Endothelial cell (in vitro differentiated cells): Measurements from ENCODE around the gene PTPRM. TPM values are rescaled to one million over a fixed set of nuclear protein-coding genes. Genes with fewer than 3 reads are reported as not detected.

Source experiments
- DNase-seq: peaks from one replicate; pipeline ENCODE4 v3.0.0; 2021; ENCODE audit warnings: low spot score
- H3K27ac Mint-ChIP-seq: one replicate; pipeline ENCODE4 v1.8.0; 2021; ENCODE audit warnings: mixed read lengths, inconsistent platforms; ENCODE audit not compliant: unreplicated experiment
- H3K27me3 Mint-ChIP-seq: one replicate; pipeline ENCODE4 v1.8.0; 2021; ENCODE audit warnings: mild to moderate bottlenecking, moderate library complexity, mixed read lengths, inconsistent platforms; ENCODE audit not compliant: unreplicated experiment
- H3K36me3 Mint-ChIP-seq: one replicate; pipeline ENCODE4 v1.8.0; 2021; ENCODE audit warnings: mild to moderate bottlenecking, low read depth, mixed read lengths, inconsistent platforms; ENCODE audit not compliant: unreplicated experiment
- H3K4me1 Mint-ChIP-seq: one replicate; pipeline ENCODE4 v1.8.0; 2021; ENCODE audit warnings: mild to moderate bottlenecking, mixed read lengths, inconsistent platforms; ENCODE audit not compliant: unreplicated experiment
- H3K4me3 Mint-ChIP-seq: one replicate; pipeline ENCODE4 v1.8.0; 2021; ENCODE audit warnings: mild to moderate bottlenecking, mixed read lengths, inconsistent platforms; ENCODE audit not compliant: unreplicated experiment
- H3K9me3 Mint-ChIP-seq: one replicate; pipeline ENCODE4 v1.8.0; 2021; ENCODE audit warnings: mixed read lengths, inconsistent platforms; ENCODE audit not compliant: unreplicated experiment
- CTCF ChIP-seq: fragments of 200-600 bp; sonication (generic); IDR thresholded peaks from one replicate; pipeline ENCODE4 v1.5.0; 2021; ENCODE audit warnings: antibody characterized with exemption; ENCODE audit not compliant: unreplicated experiment
- total RNA-seq: library from RNA; stranded (reverse); fragmentation: NEBNext Ultra II Directional; extraction: Animal tissue kit (Norgen Biotek cat#: 25700); gene quantifications from one replicate; pipeline ENCODE4 v1.2.1, GENCODE V29; 2021; ENCODE audit not compliant: unreplicated experiment

PTPRM gene
- total RNA-seq, 1 donor from 2014 or later = 284 TPM

- DNase-seq = no peak
- H3K27me3 Mint-ChIP-seq = peaks cover 2% of the 10 kb centered on the region
- no peak overlapping the region for H3K4me3 Mint-ChIP-seq
Observed at GRCh38 chr18:7727361-7728076, 160.4 kb downstream of the PTPRM start.

GRCh38 chr18:7728297-7728696, 161.2 kb downstream of the PTPRM start:
- no peak overlapping the region for H3K4me3 Mint-ChIP-seq

More at GRCh38 chr18:7727361-7728076, 160.4 kb downstream of the PTPRM start:
- no peak overlapping the region for H3K27ac Mint-ChIP-seq
- no peaks in the 10 kb centered on the region for H3K9me3 Mint-ChIP-seq
- peaks cover 20% of the 10 kb centered on the region for H3K4me1 Mint-ChIP-seq
- no peaks in the 10 kb centered on the region for H3K36me3 Mint-ChIP-seq
- TF ChIP-seq CTCF = no peak

GRCh38 chr18:7729868-7730267, 162.8 kb downstream of the PTPRM start:
- no peak for TF ChIP-seq CTCF
- H3K9me3 Mint-ChIP-seq = no peaks in the 10 kb centered on the region
- H3K4me3 Mint-ChIP-seq = no peak overlapping the region
- H3K4me1 Mint-ChIP-seq = peaks cover 13% of the 10 kb centered on the region
- no peak overlapping the region for H3K27ac Mint-ChIP-seq
- peaks cover 3% of the 10 kb centered on the region for H3K36me3 Mint-ChIP-seq
- peaks cover 2% of the 10 kb centered on the region for H3K27me3 Mint-ChIP-seq
- no peak for DNase-seq

More at GRCh38 chr18:7728297-7728696, 161.2 kb downstream of the PTPRM start:
- Mint-ChIP-seq H3K9me3 (no peaks in the 10 kb centered on the region), H3K27me3 (peaks cover 2% of the 10 kb centered on the region), H3K36me3 (peaks cover 2% of the 10 kb centered on the region), H3K27ac (no peak overlapping the region), H3K4me1 (peaks cover 12% of the 10 kb centered on the region)
- no peak for TF ChIP-seq CTCF
- DNase-seq = no peak

GRCh38 chr18:7730682-7731081, 163.6 kb downstream of the PTPRM start:
- Mint-ChIP-seq H3K4me3 (no peak overlapping the region), H3K9me3 (no peaks in the 10 kb centered on the region), H3K4me1 (peaks cover 16% of the 10 kb centered on the region), H3K27me3 (peaks cover 2% of the 10 kb centered on the region), H3K27ac (no peak overlapping the region), H3K36me3 (peaks cover 3% of the 10 kb centered on the region)
- DNase-seq = no peak
- TF ChIP-seq CTCF = no peak

- Mint-ChIP-seq H3K27ac (no peak overlapping the region), H3K9me3 (no peaks in the 10 kb centered on the region), H3K36me3 (peaks cover 3% of the 10 kb centered on the region), H3K4me1 (peaks cover 19% of the 10 kb centered on the region), H3K27me3 (no peaks in the 10 kb centered on the region), H3K4me3 (no peak overlapping the region)
- TF ChIP-seq CTCF = no peak
- DNase-seq = no peak
Observed at GRCh38 chr18:7733642-7734041, 166.5 kb downstream of the PTPRM start.
